GM19328 (cell line): ENCODE data around the gene SH3BP5L.
"Not testable (repeated sequence)": the region's sequence is repeated elsewhere in the genome, so short reads cannot be mapped to it uniquely, and the experiment has no call there.

Experiments used
- ATAC-seq: cut with Tn5 transposase; IDR thresholded peaks from one replicate; pipeline ENCODE4 v1.9.1; 2021; ENCODE audit warnings: mild to moderate bottlenecking, moderate library complexity; ENCODE audit not compliant: unreplicated experiment

Gene SH3BP5L

DNA sequence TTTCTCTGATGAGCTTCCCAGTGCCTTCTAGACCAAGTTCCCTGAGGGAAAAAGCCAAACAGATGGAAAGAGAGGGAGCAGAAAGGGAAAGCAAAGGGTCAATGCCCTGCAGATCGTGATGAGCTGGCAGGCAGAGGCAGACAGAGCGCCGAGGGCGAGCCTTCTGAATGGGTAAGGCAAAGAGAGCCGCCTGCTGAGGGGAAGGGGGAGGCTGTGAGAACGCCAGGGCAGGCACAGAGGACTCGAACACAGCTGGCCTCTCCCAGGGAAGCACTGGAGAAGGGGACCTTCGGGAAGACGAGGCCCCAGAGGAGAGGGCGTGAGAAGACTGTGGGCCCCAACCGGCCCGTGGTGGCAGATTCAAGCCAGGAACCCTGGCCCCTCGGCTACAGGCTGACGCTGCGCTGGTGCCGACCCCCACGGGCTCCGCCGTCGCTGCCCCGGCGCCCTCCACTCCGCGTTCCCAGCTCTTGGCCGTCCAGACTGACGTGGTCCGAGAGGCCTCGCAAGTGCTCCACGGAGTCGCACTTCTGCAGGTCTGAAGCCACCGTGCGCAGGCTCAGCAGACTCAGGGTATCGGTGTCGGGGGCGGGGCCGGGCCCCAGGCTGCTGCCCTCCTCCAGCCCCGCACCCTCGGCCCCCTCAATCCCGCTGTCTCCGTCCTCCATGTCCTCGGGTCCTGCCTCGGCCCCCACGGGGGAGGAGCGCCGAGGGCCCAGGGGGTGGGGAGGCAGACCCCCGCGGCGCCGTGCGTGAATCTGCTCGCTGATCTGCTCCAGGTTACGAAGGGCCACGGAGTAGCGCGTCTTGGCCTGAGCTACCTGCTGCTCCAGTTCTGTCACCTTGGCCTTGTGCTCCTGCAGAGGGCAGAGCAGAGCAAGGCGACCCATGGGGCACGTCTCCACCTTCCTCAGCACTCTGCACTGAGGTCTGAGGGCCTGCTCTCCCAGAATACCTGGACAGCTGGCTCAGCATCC is 13.9 kb downstream of the SH3BP5L start:
- no peak for ATAC-seq

DNA sequence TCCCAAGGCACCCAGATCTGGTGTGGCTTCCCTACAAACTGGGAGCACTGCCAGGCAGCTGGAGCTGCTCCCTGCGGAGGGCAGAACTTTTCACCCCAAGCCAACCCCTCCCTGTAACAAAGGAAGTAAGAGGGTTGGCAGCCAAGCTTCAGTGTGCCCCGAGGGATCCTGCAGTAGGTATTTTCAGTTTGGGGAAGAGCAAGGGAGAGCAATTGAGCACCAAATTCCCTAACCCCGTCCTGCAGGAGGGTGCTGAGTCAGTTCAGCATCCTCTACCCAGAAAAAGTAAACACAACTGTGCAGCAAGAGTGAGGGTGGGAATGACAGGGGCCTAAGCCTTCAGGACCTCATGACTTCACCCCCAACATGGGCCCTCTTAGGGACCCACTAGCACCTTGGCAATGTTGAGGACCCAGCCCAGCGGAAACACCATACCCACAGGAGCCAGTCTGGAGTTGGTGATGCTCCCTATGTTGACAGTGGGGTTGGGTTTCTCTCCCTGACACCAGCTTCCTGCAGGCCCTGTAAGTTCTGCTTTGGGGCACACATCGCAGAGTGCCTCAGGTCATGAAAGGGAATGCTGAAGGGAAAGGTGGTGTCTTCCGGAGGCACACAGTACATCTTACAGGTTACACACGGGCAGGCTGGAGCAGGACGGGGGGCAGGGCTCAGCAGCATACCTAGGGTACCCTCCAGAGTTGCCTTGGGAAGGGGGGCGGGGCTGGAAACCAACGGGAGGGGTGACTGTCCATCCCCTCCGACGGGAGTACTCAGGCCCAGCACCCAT is 14.8 kb downstream of the SH3BP5L start:
- no peak for ATAC-seq

DNA sequence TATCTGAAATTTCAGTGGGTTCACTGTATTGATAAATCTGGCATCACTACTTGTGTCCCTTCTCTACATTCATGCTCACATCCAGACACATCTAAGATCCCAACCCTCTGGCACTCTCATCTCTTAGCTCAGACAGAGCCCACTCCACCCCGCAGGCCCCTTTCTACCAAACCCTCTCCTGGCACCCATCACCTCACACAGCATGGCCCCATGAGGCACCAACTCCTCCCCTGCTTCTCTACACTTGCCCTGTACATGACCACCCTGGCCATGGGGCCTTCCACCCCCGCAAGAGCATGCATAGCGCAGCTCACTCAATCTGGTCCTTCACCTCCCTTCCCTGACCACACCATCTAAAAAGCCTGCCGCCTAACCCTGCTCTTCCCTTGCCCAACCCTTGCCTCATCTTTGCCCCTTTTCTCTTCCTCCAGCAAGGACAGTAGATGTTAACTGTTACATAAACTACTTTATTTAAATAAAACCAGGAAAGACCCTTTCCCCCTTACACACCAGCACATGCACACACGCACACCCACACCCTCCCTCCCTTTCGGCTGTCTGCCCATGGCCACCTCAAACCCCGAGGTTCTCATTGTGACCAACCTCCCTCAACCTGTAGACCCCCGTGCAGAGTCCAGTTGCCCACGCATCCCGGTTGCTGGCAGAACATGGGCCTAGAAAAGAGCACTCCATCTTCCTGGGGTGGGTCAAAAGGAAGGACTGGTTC is 15.6 kb downstream of the SH3BP5L start:
- no peak for ATAC-seq

DNA sequence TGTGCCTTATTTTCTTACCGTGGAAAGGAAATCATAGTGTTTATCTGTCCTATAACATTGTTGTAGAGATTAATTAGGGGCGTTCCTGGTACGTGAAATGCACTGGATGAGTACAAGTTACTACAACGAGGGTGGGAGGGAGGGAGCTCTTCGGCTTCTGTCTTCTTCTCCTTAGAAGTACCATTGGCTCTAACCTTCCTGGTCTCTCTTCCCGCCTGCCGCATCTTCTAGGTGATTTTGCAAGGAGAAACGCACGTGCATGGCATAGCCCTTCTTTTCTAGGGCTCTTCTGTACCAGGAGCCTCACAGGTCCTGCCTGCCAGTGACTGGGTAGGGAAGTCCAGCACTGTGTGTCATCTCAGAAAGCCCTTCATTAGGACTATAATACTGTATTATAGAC is 16.8 kb downstream of the SH3BP5L start:
- ATAC-seq: no peak

DNA sequence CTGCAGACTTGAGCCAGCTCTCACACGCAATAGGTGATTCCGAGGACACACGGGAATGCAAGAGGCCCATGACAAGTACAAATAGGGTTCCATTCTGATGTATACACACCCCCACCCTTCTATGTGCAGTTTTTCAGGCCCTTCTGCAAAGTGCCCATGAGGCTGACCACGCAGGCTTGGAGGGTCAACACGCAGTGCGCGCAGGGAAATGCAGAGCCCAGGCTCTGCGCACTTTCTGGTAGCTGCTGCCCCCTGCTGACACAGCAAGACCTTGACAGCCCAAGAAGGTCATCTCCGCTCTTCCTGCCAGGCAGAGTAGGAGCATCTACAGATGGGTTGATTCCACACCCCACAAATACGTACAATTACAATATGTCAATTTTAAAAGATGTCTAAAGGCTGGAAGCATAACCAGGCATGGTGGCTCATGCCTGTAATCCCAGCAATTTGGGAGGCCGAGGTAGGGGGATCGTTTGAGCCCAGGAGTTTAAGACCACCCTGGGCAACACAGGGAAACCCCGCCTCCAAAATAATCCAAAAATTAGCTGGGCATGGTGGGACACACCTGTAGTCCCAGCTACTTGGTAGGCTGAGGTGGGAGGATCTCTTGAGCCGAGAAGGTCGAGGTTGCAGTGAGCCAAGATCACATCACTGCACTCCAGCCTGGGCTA is 18.5 kb downstream of the SH3BP5L start:
- ATAC-seq: peak; percentile 34

- no peak for ATAC-seq
Observed at GRCh38 chr1:248805876-248806275, 19.8 kb downstream of the SH3BP5L start.

DNA sequence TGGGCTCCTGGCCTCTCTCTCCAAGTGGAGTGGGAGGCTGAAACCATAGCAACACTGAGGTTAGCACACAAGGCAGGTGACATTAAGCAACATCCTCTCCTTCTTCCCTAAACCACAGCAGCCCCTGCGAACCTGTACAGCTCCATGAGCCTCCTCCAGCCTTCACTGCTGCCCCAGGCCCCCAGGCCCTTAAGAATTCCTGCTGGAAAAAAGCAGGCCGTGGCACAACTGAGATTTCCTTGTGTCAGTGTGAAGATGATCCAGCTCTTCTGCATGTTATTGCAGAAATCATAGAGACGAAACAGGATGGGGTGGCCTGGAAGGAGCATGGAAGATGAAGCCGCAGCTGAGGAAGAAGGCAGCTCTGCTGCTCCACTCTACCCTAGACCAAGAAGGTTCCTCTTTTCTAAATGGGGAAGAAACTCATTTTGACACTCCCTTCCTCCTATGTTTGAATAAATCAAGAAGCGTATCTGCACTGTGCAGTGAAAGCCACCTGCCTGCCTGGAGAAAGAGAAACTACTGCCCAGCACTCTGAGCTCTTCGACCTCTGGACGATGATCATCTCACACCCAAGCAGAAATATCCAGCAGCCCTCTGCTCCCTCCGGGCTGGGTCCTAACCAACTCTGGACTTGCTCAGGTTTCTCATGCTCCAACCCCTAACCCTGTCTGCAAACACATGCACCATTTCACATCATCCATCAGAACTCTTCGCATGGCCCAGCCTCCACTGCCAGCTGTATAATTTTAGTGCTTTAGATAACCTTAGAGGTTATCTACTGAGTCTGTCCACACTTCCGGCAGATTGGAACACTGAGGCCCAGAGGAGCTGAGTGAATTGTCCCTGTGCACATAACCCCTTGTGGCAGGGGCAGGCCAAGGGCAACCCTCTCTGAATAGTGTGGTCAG is 20.7 kb downstream of the SH3BP5L start:
- ATAC-seq: peak; percentile 94

- not testable (repeated sequence) for ATAC-seq
Observed at GRCh38 chr1:248803501-248803900, 22.2 kb downstream of the SH3BP5L start.

- ATAC-seq: no peak
Observed at GRCh38 chr1:248802454-248802853, 23.3 kb downstream of the SH3BP5L start.

DNA sequence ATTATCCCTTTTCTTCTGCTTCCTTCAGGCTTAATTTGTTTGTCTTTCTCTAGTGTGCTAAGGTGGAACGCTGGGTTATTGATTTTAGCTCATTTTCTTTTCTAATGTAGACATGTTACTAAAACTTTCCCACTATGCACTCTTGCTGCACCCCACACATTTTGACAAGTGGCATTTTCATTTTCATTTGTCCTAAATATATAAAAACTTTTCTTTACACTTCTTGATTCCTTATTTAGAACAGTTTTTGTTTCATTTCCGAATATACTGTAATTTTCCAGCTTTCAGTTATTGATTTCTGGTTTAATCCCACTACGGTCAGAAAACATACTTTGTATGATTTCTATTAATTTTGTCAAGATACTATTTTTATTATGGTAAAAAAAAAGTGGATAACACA is 25.3 kb downstream of the SH3BP5L start:
- ATAC-seq: no peak

DNA sequence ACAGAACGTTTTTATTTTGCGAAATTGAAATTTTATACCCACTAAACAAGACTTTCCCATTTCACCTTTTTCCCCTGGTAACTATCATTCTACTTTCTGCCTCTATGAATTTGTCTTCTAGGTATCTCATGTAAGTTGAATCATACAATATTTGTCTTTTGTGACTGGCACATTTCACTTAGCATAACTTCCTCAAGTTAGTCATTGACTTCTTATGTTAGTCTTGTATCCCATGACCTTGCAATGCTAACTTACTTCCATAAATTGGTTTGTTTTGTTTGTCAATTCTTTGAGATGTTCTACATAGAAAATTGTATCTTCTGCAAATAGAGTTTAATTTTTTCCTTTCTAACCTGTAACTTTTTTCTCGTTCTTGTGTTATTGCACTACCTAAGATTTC is 26.9 kb downstream of the SH3BP5L start:
- no peak for ATAC-seq

- ATAC-seq: not testable (repeated sequence)
Observed at GRCh38 chr1:248794663-248795062, 31.1 kb downstream of the SH3BP5L start.

- peak; percentile 67 for ATAC-seq
Observed at GRCh38 chr1:248793592-248793991, 32.1 kb downstream of the SH3BP5L start.

- ATAC-seq: peak; percentile 47
Observed at GRCh38 chr1:248792342-248792741, 33.4 kb downstream of the SH3BP5L start.

DNA sequence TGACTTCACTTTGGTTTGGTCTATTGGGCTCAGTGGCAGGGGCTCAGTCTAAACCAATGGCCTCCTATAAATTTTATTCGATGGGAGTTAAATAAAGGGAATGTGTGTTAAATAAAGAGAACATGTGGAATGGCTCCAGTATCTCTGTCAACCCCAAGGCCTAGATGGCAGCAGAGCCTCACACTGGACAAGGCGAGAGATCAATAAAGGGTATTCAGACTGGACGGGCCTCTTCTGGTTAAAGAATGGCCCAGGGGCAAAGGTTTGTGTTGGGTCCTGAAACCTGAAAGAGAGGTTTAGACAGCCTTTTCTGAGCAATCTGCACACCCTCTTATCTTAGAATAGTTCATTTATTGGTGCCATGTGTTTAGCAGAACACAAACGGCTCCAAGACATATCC is 34.7 kb downstream of the SH3BP5L start:
- ATAC-seq: no peak

GRCh38 chr1:248790456-248790855 is 35.3 kb downstream of the SH3BP5L start:
- no peak for ATAC-seq

DNA sequence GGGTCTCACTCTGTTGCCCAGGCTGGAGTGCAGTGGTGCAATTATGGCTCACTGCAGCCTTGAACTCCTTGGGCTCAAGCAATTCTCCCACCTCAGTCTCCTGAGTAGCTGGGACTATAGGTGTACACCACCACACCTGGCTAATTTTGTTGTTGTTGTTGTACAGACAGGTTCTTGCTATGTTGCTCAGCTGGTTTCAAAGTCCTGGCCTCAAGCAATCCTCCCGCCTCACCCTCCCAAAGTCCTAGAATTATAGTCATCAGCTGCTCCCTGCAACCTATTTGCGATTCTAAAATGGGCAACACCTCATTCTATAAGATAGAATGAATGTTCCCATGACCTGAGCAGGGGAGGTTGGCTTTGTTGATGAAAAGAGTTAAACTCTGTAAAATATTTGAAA is 36.4 kb downstream of the SH3BP5L start:
- not testable (repeated sequence) for ATAC-seq

DNA sequence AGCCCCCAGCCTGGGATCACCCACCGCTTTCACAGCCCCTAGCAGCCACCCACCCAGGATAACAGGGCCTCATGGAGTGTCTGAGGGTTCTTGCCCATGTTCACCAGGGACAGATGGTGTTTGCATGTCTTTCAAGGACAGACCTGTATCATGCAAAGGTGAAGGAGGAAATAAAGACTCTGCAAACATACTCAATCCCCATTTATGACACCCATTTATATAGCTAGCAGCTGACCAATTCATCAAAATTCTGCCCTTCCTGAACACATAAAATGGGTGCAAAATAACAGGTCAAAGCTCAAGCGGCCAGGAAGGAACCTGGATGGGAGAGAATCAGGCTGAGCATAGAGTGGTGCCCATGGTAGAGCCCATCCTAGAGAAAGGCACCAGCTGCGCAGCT is 37.4 kb downstream of the SH3BP5L start:
- no peak for ATAC-seq

DNA sequence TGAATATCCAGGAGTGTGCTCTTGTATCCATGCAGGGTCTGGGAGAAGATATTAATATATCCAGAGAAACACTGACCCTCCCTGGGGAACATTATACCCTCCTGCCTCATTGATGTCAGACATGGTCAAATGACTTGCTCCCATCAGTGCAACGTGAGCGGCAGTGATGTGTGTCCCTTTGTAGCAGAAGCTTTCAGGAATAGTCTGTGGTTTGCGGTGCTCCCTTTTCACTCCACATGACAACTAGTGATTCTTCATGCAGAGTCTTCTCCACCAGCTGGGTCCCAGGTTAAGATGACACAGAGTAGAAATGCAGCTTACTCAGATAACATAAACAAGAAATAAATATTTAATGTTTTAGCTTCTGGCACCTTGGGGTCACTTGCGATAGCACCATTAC is 38.3 kb downstream of the SH3BP5L start:
- ATAC-seq: no peak

DNA sequence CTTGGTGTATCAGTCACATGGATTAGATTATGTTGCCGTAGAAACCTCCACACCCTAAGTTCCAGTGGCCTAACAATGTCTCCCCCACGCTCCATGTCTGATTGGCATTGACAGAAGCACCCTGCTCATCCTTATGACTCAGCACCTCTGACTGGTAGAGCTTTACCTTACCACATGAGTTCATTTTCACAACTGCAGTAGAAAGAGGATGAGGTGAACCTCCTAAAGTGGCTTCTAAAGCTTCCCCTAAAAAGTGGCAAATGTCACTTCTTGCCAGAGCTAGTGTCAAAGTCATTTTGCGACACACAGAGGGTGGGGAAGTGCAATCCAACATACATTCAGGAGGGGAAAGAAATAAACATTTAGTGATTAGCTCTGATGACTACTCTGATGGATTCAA is 39.6 kb downstream of the SH3BP5L start:
- ATAC-seq: no peak
